HUDEP-2 (cell line): ENCODE measurements around the gene ASMTL.

ENCODE experiments used
- DNase-seq, 76 experiments: peaks; one replicate each; lab custom pipeline; 2025; ENCODE audit not compliant: unreplicated experiment in 76 of 76; lab: John Stamatoyannopoulos, UW

ASMTL gene

GRCh38 chrX:1355131-1356046 lies 97.3 kb downstream of the ASMTL start:
- no peak for DNase-seq

- no peak for DNase-seq
Observed at GRCh38 chrX:1354036-1355019, 98.4 kb downstream of the ASMTL start.
